ENCODE results near the gene PTGDS.

GRCh38 chr9:136974817-136975535, 2.3 kb upstream of the PTGDS start:
- no peak for TF ChIP-seq POLR2AphosphoS5 (IDR thresholded peaks at IDR 0.05; ENCODE audit: low read depth, low read length)
- TF ChIP-seq TAF1 (IDR thresholded peaks at IDR 0.05; ENCODE audit: borderline replicate concordance, low read depth, low read length), result no peak
- TF ChIP-seq POLR2A (IDR thresholded peaks at IDR 0.05; ENCODE audit: low read depth, low read length), result no peak
